ENCODE measurements around the gene TTF2.

DNA sequence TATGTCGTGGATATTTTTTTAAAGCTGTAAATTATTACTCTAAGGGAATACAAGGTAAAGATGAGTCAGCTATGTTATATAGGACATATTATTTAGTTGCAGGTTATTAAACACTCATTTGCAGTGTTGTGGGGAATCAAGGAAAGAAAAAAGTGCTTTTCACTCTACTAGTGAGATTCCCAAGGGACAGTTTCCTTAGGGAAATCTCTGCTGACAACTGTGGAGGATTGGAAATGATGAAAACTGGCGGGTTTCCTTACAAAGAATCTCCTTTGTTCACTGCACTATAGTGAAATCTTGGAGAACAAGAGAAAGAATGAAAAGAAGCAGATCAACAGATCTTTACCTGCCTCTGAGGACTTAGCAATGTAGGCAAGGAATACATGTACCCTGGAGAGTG, 85.9 kb downstream of the TTF2 start:
- TF ChIP-seq, protein P1, sequence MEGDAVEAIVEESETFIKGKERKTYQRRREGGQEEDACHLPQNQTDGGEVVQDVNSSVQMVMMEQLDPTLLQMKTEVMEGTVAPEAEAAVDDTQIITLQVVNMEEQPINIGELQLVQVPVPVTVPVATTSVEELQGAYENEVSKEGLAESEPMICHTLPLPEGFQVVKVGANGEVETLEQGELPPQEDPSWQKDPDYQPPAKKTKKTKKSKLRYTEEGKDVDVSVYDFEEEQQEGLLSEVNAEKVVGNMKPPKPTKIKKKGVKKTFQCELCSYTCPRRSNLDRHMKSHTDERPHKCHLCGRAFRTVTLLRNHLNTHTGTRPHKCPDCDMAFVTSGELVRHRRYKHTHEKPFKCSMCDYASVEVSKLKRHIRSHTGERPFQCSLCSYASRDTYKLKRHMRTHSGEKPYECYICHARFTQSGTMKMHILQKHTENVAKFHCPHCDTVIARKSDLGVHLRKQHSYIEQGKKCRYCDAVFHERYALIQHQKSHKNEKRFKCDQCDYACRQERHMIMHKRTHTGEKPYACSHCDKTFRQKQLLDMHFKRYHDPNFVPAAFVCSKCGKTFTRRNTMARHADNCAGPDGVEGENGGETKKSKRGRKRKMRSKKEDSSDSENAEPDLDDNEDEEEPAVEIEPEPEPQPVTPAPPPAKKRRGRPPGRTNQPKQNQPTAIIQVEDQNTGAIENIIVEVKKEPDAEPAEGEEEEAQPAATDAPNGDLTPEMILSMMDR (IDR thresholded peaks at IDR 0.05), result no peak
- TF ChIP-seq POLR2A (IDR thresholded peaks at IDR 0.05), result no peak

Data from uterus (tissue), 2 donors.